Ishikawa (cell line): Measurements from ENCODE around the gene XIRP2.

Experiments
- CEBPB ChIP-seq: IDR thresholded peaks from 2 replicates; pipeline ENCODE4 v1.6.1; 2012
- CREB1 ChIP-seq: IDR thresholded peaks from 2 replicates; pipeline ENCODE4 v1.6.1; 2012; ENCODE audit warnings: low read depth
- EGR1 ChIP-seq: IDR thresholded peaks from 2 replicates; pipeline ENCODE4 v1.6.1; 2012
- EP300 ChIP-seq: IDR thresholded peaks from 2 replicates; pipeline ENCODE4 v1.6.1; 2012; ENCODE audit warnings: borderline replicate concordance
- FOXM1 ChIP-seq: IDR thresholded peaks from 2 replicates; pipeline ENCODE4 v1.6.1; 2012; ENCODE audit warnings: low read depth, borderline replicate concordance
- NFIC ChIP-seq: IDR thresholded peaks from 2 replicates; pipeline ENCODE4 v1.6.1; 2012
- RAD21 ChIP-seq: IDR thresholded peaks from 2 replicates; pipeline ENCODE4 v1.6.1; 2012; ENCODE audit warnings: low read depth
- TAF1 ChIP-seq: IDR thresholded peaks from 2 replicates; pipeline ENCODE4 v1.6.1; 2012; ENCODE audit warnings: low read depth, mild to moderate bottlenecking
- TCF12 ChIP-seq: IDR thresholded peaks from 2 replicates; pipeline ENCODE4 v1.6.1; 2012; ENCODE audit warnings: low read depth
- TEAD4 ChIP-seq: IDR thresholded peaks from 2 replicates; pipeline ENCODE4 v1.6.1; 2012
- YY1 ChIP-seq: IDR thresholded peaks from 2 replicates; pipeline ENCODE4 v1.6.1; 2012; ENCODE audit warnings: low read depth
- ZBTB7A ChIP-seq: IDR thresholded peaks from 2 replicates; pipeline ENCODE4 v1.6.1; 2012; ENCODE audit warnings: low read depth
- TF ChIP-seq, protein P1 (sequence below): IDR thresholded peaks from 2 replicates; pipeline ENCODE4 v1.6.1; 2012
- TF ChIP-seq, protein P2 (sequence below): IDR thresholded peaks from 2 replicates; pipeline ENCODE4 v1.6.1; 2012; ENCODE audit warnings: low read depth, mild to moderate bottlenecking
- TF ChIP-seq, protein P3 (sequence below): IDR thresholded peaks from 2 replicates; pipeline ENCODE4 v1.6.1; 2012

Gene XIRP2

DNA sequence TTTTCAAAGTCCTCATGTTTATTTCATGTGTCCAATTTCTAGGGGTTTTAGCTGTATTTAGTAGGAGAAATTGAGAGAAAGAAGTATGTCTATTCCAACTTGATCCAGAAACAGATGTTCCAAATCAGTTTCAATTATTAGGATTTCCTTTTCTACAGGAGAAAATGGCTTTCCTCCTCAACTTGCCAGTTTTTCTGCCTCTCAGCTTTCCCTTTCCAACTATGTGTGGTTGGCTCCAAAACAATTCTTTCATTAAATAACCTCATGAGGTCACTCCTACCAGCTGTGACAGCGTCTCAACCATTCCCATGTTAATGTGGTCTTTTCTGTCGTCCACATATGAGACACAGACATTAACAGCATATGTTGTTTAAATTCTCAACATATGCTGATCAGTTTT is 13.1 kb downstream of the XIRP2 start:
- no peak for TF ChIP-seq TAF1
- TF ChIP-seq EP300 = no peak
- TF ChIP-seq, protein P1, sequence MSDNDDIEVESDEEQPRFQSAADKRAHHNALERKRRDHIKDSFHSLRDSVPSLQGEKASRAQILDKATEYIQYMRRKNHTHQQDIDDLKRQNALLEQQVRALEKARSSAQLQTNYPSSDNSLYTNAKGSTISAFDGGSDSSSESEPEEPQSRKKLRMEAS = no peak
- TF ChIP-seq EGR1 = no peak
- TF ChIP-seq TEAD4 = no peak
- no peak for TF ChIP-seq YY1
- TF ChIP-seq, protein P2, sequence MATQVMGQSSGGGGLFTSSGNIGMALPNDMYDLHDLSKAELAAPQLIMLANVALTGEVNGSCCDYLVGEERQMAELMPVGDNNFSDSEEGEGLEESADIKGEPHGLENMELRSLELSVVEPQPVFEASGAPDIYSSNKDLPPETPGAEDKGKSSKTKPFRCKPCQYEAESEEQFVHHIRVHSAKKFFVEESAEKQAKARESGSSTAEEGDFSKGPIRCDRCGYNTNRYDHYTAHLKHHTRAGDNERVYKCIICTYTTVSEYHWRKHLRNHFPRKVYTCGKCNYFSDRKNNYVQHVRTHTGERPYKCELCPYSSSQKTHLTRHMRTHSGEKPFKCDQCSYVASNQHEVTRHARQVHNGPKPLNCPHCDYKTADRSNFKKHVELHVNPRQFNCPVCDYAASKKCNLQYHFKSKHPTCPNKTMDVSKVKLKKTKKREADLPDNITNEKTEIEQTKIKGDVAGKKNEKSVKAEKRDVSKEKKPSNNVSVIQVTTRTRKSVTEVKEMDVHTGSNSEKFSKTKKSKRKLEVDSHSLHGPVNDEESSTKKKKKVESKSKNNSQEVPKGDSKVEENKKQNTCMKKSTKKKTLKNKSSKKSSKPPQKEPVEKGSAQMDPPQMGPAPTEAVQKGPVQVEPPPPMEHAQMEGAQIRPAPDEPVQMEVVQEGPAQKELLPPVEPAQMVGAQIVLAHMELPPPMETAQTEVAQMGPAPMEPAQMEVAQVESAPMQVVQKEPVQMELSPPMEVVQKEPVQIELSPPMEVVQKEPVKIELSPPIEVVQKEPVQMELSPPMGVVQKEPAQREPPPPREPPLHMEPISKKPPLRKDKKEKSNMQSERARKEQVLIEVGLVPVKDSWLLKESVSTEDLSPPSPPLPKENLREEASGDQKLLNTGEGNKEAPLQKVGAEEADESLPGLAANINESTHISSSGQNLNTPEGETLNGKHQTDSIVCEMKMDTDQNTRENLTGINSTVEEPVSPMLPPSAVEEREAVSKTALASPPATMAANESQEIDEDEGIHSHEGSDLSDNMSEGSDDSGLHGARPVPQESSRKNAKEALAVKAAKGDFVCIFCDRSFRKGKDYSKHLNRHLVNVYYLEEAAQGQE = no peak
- TF ChIP-seq NFIC = no peak

DNA sequence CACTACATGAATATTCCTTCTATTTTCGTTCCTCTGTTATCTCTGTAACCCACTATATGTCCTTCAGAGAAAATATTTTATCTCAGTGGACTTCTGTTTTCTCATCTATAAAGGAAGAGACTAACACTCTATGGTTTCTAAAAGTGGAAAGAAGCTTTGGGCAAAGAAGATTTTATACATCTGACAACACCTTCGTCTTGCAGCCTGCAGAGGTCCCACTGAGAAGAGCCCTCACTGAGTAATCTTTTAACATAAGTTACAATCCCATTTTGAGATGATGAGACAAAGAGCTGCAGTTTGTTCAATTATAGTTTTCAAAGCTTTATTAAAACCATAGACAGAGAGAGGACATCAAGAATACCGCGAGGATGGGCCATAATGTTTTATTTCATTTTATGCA is 28.7 kb downstream of the XIRP2 start:
- TF ChIP-seq CEBPB (no peak), ZBTB7A (no peak), EP300 (no peak), EGR1 (no peak), CREB1 (no peak), FOXM1 (no peak), TAF1 (no peak), NFIC (no peak), TCF12 (no peak), TEAD4 (no peak), RAD21 (no peak), YY1 (no peak)
- TF ChIP-seq, protein P3, sequence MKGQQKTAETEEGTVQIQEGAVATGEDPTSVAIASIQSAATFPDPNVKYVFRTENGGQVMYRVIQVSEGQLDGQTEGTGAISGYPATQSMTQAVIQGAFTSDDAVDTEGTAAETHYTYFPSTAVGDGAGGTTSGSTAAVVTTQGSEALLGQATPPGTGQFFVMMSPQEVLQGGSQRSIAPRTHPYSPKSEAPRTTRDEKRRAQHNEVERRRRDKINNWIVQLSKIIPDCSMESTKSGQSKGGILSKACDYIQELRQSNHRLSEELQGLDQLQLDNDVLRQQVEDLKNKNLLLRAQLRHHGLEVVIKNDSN = no peak
- TF ChIP-seq, protein P1 = no peak
- TF ChIP-seq, protein P2 = no peak

DNA sequence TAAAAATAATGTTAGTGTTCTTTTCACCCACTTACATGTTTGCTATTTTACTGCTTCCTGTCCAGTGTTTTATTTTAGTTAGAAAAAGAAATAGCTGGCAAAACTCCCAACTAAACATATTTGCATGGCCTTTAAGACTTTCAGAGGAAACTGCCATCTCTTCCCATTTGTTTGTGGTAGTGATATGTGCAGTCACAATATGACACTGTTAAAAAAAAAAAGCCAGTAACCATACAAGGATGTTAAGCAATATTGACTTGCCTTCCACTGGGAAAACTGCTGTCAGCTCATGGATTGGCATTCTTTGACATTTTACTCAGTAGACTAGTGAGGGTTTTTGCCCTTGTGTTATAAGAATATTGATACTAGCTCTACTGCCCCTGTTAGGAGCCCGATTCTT is 29.1 kb downstream of the XIRP2 start:
- no peak for TF ChIP-seq TCF12
- TF ChIP-seq TAF1 = no peak
- TF ChIP-seq YY1 = no peak
- TF ChIP-seq RAD21 = no peak
- TF ChIP-seq, protein P1 = no peak
- TF ChIP-seq, protein P3 = no peak
- no peak for TF ChIP-seq EGR1

DNA sequence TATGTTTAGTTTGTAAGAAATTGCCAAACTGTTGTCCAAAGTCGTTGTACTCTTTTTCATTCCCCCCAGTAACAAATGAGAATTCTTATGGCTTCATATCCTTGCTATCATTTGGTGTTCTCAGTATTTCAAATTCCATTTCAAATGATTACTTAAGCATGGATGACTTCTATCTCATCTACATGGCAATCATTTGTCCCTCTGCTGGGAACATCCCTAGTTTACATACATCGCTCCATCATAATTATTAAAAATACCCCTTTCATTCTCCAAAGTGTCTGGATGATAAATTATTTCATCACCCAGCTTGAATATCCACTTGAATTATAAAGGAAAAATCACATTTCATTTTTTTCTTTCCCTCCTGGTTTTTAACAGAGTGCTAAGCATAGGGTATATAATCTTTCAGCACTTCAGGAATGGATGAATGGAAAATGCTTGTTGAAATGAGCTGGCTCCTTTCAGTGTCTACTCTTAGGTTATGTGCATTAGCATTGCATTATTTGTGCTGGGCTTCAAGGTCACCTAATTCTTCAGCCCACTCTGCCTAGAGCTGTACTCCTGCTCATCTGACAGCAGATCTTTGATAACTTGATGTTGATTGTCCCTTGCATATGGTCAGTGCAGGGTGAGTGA is 33.1 kb downstream of the XIRP2 start:
- no peak for TF ChIP-seq TCF12

DNA sequence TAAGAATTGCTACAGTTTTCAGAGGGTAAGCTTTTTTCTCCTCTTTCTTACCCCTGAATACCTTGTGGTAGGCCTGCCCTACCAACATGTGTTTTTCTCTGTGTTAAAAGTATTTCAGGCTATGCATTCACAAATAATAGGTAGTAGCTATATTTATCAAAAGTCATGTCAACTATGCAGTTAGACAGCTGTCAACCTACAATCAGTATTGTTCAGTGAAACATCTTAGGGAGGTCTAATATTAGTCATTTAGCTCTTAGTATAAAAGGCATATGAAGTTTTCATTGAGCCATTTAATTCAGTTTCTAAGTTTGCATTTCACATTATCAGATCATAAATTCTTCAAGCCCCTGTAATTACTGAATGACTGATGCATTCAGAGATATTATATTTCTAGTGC is 36.7 kb downstream of the XIRP2 start:
- TF ChIP-seq TCF12 (no peak), TEAD4 (no peak), NFIC (no peak)
- TF ChIP-seq, protein P3 = no peak

DNA sequence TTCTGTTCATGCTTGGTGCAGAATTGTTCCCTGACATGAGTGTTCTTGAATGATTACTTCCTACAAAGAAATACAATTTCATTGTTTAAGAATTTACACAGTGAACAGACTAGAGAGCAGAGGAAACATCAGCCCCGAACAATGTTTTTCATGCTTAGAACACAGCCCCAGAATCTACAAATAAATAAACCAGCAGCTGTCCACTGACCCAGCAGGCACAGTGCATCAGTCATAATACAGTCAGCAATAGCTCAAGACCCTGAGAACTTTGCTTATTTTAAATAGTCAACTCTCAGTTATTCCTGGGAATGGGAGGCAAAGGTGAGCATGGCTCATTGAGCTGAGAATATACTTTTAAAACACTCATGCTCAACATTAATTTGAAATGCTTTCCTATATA is 38.4 kb downstream of the XIRP2 start:
- TF ChIP-seq CEBPB (no peak), FOXM1 (no peak), RAD21 (no peak), EGR1 (no peak), TAF1 (no peak), CREB1 (no peak), TEAD4 (no peak), NFIC (no peak), YY1 (no peak), TCF12 (no peak), EP300 (no peak), ZBTB7A (no peak)
- TF ChIP-seq, protein P2 = no peak
- TF ChIP-seq, protein P1 = no peak
- TF ChIP-seq, protein P3 = no peak
